ENCODE results near the gene MPST.

The MPST gene

DNA sequence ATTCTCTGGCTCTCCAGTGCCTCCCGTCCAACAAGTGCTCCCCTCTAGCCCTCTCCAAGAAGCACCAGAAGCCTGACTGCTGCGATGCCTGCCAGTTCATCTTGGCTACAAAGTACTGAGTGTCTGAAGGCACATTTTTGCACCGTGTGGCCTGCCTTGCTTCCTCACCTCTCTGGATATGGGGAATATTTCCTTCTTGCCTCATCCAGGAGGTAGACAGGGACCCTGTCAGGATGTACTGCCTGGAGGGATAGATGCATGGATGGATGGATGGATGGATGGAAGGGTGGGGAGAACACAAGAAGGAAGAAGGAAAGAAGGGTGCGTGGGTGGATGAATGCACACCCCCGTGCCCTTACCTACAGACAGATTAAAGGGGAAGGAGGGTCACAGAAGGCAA, 59.6 kb downstream of the MPST start:
- no peak for DNase-seq (ENCODE audit: low read depth)

Measured in T follicular helper cell (primary cell).